Kidney capillary endothelial cell (primary cell): ENCODE data around the gene PDE4B.
"Not testable (repeated sequence)": the region's sequence is repeated elsewhere in the genome, so short reads cannot be mapped to it uniquely, and the experiment has no call there.

Experiments
- DNase-seq: peaks from one replicate; pipeline ENCODE4 v3.0.0-alpha.2; 2018; ENCODE audit warnings: low spot score

The PDE4B gene

DNA sequence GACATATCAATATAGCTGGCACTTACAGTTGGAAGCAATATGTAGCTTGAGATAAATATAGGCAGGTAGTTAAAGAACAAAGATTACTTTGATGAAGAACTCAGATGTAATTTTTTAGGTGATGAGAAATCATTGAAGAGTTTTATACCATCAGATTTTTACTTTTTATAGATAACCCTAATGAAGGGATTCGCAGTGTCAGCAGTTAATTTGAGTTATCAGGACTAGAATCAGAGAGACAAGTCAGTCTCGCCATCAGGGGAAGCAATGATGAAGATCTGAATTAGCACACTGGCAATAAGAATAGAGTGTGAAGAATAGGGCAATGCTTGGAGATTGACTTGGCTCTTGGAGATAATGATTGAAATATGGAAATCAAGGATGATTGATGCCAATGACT lies 342.5 kb downstream of the PDE4B start:
- no peak for DNase-seq

DNA sequence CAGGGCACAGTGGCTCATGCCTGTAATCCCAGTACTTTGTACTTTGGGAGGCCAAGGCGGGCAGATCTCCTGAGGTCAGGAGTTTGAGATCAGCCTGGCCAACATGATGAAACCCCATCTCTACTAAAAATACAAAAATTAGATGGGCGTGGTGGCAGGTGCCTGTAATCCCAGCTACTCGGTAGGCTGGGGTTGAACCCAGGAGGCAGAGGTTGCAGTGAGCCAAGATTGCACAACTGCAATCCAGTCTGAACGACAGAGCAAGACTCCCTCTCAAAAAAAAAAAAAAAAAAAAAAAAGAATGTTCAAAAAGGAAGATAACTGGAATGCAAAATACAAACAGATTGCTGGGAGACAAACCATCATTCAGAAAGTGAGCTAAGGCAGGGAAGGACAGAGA lies 343.7 kb downstream of the PDE4B start:
- not testable (repeated sequence) for DNase-seq

DNA sequence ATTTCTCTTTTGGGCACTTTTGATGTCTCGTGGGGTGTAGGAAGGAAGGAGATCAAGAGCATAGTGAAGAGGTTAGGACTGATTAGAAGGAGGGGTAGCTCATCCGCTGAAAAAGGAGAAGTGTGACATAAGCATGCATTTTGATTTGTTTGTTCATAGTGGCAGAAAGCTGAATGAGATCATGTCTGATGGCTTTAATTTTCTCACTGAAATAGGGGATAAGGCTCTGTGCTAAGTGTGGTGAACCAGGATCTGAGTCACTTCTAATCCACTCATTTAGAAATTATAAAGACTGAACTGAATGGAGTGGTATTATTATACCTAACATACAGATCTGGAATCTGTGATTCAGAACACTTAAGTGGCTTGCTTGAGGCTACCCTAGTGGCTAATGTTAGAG lies 344.5 kb downstream of the PDE4B start:
- no peak for DNase-seq

DNA sequence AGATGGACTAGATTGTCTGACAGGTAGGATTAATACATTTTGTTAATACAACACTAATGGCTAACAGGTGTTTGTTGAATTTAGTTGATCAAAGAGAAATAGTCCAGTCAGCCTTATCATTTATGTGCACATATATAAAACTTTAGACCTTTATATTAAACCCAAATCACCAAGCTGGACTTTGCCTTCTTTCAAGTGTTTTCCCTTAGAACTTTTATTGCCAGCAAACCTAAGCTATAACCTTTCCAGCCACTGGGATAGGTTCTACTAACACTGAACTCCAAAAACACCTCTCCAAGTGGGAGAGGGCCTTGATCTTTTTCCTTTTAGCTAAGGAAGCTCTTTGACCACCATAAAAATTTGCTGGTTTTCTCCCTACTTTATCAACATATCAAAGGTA lies 345.9 kb downstream of the PDE4B start:
- DNase-seq, result no peak

DNA sequence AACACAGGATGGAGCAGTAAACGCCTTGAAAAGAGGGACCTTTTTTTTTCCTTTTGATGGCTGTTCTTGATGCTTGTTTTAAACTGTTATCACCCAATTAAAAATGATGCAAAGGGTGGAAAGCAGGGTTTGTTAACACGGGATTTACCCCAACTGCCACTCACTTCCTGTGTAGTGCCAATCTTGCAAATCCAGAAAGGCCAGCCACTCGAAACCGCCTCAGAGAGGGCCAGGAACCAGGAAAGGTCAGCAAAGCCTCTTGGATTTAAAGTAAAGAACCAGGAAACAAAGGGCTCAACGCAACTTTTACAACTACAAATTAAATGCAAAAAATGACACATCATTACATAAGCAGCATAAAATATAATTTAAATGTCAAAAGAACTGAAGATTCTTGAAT lies 347.4 kb downstream of the PDE4B start:
- DNase-seq, result no peak

DNA sequence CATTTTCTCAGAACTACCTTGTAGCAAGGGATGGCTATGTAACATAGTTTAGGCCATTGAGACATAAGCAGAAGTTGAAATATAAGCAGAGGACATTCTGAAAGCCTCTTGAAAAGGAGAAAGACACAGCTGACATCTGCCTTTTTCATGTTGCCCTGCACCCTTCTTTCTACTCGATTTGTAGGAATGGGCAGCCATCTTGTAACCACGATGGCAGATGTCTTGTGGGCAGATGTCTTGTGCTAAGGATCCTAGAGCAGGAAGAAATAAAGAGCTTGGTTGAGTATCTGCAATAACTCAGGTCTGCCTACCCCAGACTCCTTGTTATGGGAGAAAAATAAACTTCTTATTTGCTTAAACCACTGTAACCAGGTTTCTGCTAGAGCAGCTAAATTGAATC lies 351.0 kb downstream of the PDE4B start:
- no peak for DNase-seq

DNA sequence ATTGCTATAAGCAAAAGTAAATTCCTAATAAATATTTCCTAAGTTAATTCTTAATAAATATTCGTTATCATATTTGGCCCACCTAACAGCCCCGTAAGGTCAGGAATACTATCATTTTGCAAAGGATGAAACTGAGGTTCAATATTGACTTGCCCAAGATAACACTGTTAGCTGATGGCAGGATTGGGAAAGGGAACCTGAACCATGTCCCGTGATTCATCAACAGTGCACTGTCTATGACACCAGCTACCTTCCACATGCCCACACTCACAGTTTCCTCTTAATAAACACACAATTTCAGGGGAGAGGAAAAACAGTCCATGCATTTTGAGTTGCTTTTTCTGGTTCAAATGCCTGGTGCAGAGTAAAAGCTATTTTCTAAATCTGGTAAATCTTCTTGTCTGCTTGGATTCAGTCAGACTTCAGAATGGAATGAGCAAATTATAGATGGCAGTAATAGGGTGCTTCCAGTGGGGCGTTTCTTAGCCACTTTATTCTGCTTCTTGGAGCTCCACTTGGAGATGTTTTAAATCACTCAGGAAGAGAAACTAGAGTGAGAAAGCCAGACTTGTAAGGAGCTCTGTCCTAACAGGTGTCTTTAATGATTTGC lies 354.6 kb downstream of the PDE4B start:
- no peak for DNase-seq

DNA sequence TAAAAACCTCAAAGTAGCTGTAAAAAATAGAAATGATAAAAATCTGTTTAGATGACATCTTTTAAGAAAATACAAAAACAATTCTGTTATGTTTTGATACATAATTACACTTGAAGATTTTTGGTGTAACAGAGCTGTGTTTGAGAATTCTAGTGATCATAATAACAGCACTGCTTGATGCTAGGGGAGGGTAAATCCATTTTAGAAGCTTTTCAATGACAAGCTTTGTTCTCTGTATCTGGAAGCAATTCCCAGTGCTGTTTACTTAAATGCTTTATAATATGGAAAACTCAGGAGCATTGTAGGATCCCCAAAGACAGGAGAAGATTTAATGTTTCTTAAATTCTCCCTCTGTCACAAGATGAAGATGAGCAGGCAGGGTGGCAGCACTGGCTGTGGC lies 359.3 kb downstream of the PDE4B start:
- DNase-seq, result no peak

DNA sequence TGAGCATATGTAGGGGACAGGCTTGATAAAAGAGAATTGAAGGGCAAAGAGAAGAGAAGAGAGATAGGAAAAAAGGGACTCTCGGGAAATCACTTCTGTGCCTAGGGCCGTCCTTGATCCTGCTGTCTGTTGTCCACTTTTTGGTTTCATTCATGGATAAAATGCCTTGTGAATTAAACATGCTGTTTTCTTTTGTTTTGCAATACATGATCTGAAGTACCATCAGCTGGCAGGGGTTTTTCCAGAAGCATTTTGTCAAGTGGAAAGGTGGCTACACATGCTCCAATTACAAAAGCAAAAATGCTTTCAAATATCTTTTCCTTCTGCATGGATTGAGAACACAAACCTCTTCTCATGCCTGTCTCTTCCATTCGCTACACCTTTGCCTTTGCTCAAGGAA lies 361.7 kb downstream of the PDE4B start:
- no peak for DNase-seq

DNA sequence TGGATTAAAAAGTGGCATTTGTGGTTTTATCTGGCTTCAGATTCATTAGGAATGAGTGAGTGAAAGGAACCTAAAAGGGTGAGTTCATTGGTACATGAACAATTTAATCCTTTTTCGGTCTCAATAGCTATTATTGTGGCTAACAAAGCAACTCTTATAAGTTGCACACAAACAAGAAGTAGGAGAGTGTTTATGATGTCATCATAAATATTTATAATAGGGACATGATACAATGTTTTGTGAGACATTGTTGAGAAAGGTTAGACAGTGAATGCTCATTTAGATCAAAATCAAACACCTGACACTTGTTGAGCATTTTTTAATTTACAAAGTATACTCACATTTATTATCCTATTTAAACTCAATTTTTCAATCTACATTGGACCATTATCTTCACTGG lies 363.4 kb downstream of the PDE4B start:
- no peak for DNase-seq

DNA sequence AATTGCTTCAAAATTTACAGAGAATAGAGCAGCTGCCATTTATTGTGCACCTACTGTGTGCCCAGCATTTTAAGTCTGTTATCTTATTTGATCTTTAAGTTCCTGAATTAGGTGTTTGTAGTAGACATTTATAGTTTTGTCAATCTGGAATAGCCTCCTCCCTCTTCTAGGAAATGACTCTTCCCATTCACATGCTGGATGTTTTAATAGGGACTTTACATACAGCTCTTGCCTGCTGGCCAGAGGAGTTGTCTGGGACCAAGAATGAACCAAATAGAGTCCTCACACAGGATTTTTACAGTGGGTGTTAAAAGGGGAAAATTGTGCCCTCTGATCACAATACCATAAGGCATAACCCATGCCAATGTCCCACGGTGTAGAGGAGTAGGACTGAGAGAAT lies 367.1 kb downstream of the PDE4B start:
- no peak for DNase-seq

- DNase-seq, result no peak
These were observed 368.0 kb downstream of the PDE4B start for GRCh38 chr1:66160719-66161118.

DNA sequence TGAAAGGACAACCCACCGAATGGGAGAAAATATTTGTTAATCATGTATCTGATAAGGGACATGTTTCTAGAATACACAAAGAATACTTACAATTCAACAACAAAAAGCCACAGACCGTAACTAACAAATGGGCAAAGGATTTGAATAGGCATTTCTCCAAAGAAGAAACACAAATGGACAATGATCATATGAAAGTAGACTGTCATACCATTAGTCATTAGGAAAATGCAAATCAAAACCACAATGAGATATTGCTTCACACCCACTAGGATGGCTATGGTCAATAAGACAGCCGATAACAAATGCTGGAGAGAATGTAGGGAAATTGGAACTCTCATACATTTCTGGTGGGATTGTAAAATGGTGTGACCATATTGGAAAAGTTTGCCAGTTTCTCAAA lies 374.1 kb downstream of the PDE4B start:
- no peak for DNase-seq

GRCh38 chr1:66167267-66167666 lies 374.6 kb downstream of the PDE4B start:
- no peak for DNase-seq

DNA sequence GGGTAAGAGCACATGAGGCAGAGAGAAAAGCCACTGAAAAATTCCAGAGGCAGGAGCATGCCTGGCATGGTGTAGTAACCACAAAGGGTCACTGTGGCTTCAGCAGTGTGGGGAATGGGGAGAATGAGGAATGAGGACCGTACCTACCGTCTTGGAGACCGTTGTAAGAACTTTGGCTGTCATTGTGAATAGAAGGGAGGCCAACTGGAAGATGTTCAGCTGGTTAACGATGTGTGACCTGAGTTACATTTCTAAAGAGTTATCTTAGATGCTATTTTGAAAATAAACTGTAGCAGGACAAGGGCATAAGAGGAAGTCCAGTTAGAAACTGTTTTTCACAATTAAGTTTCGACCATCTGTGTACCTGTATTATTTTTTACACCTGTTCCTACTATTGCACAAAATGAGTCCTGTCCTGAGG lies 375.8 kb downstream of the PDE4B start:
- DNase-seq, result no peak

DNA sequence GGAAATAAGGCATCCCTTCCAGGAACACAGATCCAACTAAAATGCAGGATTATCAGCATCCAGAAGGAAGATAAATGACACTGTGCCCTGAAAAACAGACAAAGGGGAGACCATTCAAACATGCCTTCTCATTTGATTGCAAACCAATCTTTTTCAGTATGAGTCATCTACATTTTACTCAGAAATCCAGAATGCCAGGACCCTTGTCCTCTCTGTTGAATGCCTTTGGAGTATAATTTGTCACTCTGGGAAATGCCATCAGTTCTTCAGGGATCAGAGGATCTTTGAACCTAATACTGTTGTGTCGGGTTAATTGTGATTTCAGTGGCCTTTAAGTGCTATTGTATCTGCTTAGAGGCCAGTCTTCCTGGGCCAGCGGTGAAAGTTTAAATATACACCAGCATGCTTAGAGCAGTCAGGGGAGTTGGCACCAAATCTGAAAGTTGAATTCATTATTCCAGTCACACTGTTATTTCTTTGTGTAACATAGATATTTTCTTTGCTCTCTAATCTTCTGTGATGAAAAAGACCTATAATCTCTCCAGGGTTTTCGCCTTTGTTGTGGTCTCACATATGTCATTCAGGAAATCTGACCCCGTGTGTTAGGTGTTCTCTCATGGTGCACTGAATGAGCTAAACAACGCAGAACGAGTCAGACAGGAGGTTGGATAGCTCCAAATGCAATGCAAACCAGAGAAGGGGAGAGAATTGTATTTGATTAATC lies 376.4 kb downstream of the PDE4B start:
- no peak for DNase-seq

- no peak for DNase-seq
These were observed 379.6 kb downstream of the PDE4B start for GRCh38 chr1:66172272-66172671.

DNA sequence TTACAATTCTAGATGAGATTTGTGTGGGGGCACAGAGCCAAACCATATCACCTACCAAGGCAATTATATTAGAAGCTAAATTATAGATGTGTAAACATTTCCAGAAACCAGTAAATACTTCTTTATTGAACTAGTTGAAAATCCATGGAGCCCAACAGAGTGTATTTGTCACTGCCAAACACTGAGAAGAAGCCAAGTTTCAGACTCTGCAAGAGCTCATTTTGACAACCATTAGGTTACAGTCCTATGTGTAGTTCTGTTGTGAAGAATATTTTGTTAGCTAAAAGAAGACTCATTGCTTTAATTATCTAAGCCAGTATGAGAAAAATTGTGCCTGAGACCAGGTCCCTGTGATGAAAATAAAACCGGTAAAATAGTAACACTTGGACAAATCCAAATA lies 382.4 kb downstream of the PDE4B start:
- no peak for DNase-seq

DNA sequence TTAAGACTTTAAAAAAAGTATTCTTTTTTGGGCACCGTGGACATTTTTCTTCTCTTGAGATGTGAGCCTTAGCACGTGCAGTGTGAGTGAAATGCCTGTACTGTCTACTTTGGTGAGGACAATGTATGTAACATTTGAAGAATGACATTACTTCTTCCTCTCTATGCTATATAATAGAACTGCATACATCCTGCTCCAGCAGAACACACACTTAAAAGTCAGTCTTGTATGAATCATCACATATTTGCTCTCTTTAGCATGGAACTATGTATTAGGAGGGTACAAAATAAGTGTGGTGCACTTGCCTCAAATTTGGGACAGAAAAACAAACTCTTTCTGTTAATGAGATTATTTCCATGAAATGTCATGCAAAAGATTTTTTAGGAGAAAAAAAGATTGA lies 382.9 kb downstream of the PDE4B start:
- DNase-seq, result peak; percentile 12

- DNase-seq, result peak; percentile 2
These were observed 383.5 kb downstream of the PDE4B start for GRCh38 chr1:66176012-66176715.

GRCh38 chr1:66176832-66177231 lies 384.1 kb downstream of the PDE4B start:
- no peak for DNase-seq

GRCh38 chr1:66177510-66177909 lies 384.8 kb downstream of the PDE4B start:
- no peak for DNase-seq

- no peak for DNase-seq
These were observed 389.3 kb downstream of the PDE4B start for GRCh38 chr1:66182026-66182425.
